GM18517 (cell line): ENCODE data around the gene SERGEF.
A peak's percentile ranks its signal among the peaks of the same experiment; 100 is the strongest.

ENCODE experiments used
- ATAC-seq: cut with Tn5 transposase; IDR thresholded peaks from one replicate; pipeline ENCODE4 v1.9.1; 2021; ENCODE audit warnings: mild to moderate bottlenecking, moderate library complexity; ENCODE audit not compliant: unreplicated experiment

Gene SERGEF

GRCh38 chr11:18012906-18013781 lies at the start of gene SERGEF:
Gene SERGEF (minus strand): TSS chr11:18013047. CDS start chr11:18013010, 37 bp downstream.
- peak; percentile 89 for ATAC-seq

GRCh38 chr11:18061351-18061750 lies 48.5 kb upstream of the SERGEF start:
- ATAC-seq = no peak

GRCh38 chr11:18056561-18057181 lies 43.8 kb upstream of the SERGEF start:
- ATAC-seq = no peak

GRCh38 chr11:18054511-18055103 lies 41.8 kb upstream of the SERGEF start:
- ATAC-seq = no peak

- no peak for ATAC-seq
Observed at GRCh38 chr11:18050848-18051247, 38.0 kb upstream of the SERGEF start.

- no peak for ATAC-seq
Observed at GRCh38 chr11:18046116-18046777, 33.4 kb upstream of the SERGEF start, which contains the start of gene TPH1. Gene TPH1 (minus strand): TSS chr11:18046269. CDS start chr11:18040762, 5,507 bp downstream.

GRCh38 chr11:18036456-18036855 lies 23.6 kb upstream of the SERGEF start:
- ATAC-seq = no peak

GRCh38 chr11:18027475-18027874 lies 14.6 kb upstream of the SERGEF start:
- no peak for ATAC-seq

GRCh38 chr11:18022419-18022818 lies 9.6 kb upstream of the SERGEF start:
- ATAC-seq = no peak

- ATAC-seq = no peak
Observed at GRCh38 chr11:18019650-18020049, 6.8 kb upstream of the SERGEF start.

GRCh38 chr11:18016789-18017188 lies 3.9 kb upstream of the SERGEF start:
- no peak for ATAC-seq

GRCh38 chr11:18014876-18015275 lies 2.0 kb upstream of the SERGEF start:
- ATAC-seq = no peak

GRCh38 chr11:18013790-18014507 lies 1.1 kb upstream of the SERGEF start:
- no peak for ATAC-seq

- ATAC-seq = no peak
Observed at GRCh38 chr11:18012122-18012905, 533 bp downstream of the SERGEF start.

GRCh38 chr11:18011633-18012032 lies 1.2 kb downstream of the SERGEF start:
- no peak for ATAC-seq

GRCh38 chr11:18010977-18011586 lies 1.8 kb downstream of the SERGEF start:
- ATAC-seq = no peak

- no peak for ATAC-seq
Observed at GRCh38 chr11:18010121-18010670, 2.7 kb downstream of the SERGEF start.

- ATAC-seq = no peak
Observed at GRCh38 chr11:18005376-18006129, 7.3 kb downstream of the SERGEF start.
